ENCODE results near the gene DGKZ.

DNA sequence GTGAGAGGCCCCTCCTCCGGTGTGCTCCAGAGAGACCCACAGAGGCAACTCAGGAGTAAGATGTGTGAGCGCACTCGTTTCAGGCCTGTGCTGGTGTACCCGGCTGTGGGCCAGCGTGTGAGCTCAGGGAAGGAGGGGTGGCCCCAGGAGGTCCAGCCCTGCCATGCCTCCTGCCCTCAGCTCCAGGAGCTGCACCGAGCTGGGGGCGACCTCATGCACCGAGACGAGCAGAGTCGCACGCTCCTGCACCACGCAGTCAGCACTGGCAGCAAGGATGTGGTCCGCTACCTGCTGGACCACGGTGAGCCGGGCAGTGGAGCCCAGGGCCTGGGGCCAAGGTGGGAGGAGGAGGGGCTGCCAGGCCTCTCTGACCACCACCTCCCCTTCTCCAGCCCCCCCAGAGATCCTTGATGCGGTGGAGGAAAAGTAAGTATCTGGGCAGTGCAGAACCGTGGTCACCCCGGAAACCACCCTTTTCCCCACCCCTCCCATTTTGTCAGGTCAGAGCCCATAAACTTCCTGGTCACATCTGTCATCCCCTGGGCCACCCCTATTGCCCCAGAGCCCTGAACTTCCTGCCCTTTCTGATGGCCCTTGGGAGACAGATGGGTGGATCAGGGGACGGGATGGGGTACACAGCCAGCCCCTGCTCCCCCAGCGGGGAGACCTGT is 31.7 kb downstream of the DGKZ start:
- no peak for TF ChIP-seq POLR2AphosphoS5 (IDR thresholded peaks at IDR 0.05; ENCODE audit: low read depth, low read length)
- TF ChIP-seq, protein P1, sequence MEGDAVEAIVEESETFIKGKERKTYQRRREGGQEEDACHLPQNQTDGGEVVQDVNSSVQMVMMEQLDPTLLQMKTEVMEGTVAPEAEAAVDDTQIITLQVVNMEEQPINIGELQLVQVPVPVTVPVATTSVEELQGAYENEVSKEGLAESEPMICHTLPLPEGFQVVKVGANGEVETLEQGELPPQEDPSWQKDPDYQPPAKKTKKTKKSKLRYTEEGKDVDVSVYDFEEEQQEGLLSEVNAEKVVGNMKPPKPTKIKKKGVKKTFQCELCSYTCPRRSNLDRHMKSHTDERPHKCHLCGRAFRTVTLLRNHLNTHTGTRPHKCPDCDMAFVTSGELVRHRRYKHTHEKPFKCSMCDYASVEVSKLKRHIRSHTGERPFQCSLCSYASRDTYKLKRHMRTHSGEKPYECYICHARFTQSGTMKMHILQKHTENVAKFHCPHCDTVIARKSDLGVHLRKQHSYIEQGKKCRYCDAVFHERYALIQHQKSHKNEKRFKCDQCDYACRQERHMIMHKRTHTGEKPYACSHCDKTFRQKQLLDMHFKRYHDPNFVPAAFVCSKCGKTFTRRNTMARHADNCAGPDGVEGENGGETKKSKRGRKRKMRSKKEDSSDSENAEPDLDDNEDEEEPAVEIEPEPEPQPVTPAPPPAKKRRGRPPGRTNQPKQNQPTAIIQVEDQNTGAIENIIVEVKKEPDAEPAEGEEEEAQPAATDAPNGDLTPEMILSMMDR (CRISPR knock-in tag; IDR thresholded peaks at IDR 0.05): no peak
- no peak for TF ChIP-seq ELF1 (CRISPR knock-in tag; IDR thresholded peaks at IDR 0.05)

Measured in HepG2 (cell line).